GM19035 (cell line): ENCODE data around the gene KLHDC3.
A peak's percentile ranks its signal among the peaks of the same experiment; 100 is the strongest.
"Not testable (repeated sequence)": the region's sequence is repeated elsewhere in the genome, so short reads cannot be mapped to it uniquely, and the experiment has no call there.

Experiments used
- ATAC-seq: cut with Tn5 transposase; IDR thresholded peaks from one replicate; pipeline ENCODE4 v1.9.1; 2021; ENCODE audit not compliant: unreplicated experiment

The KLHDC3 gene

GRCh38 chr6:43026365-43026764 is 12.3 kb downstream of the KLHDC3 start:
- no peak for ATAC-seq

- ATAC-seq, result no peak
Measured at GRCh38 chr6:43029120-43029519, 15.1 kb downstream of the KLHDC3 start.

- ATAC-seq, result no peak
Measured at GRCh38 chr6:43032326-43032725, 18.3 kb downstream of the KLHDC3 start.

- ATAC-seq, result no peak
Measured at GRCh38 chr6:43033496-43034189, 19.6 kb downstream of the KLHDC3 start.

- ATAC-seq, result no peak
Measured at GRCh38 chr6:43034190-43034525, 20.1 kb downstream of the KLHDC3 start.

- ATAC-seq, result no peak
Measured at GRCh38 chr6:43035495-43036194, 21.6 kb downstream of the KLHDC3 start.

- no peak for ATAC-seq
Measured at GRCh38 chr6:43036712-43037111, 22.7 kb downstream of the KLHDC3 start.

GRCh38 chr6:43037197-43037596 is 23.1 kb downstream of the KLHDC3 start:
- ATAC-seq, result no peak

GRCh38 chr6:43037706-43038105 is 23.7 kb downstream of the KLHDC3 start:
- no peak for ATAC-seq

GRCh38 chr6:43038727-43039126 is 24.7 kb downstream of the KLHDC3 start:
- ATAC-seq, result no peak

GRCh38 chr6:43040542-43041257 is 26.7 kb downstream of the KLHDC3 start:
- ATAC-seq, result no peak

- not testable (repeated sequence) for ATAC-seq
Measured at GRCh38 chr6:43041475-43041874, 27.4 kb downstream of the KLHDC3 start.

GRCh38 chr6:43043310-43043709 is 29.3 kb downstream of the KLHDC3 start:
- ATAC-seq, result no peak

- ATAC-seq, result no peak
Measured at GRCh38 chr6:43045371-43045930, 31.4 kb downstream of the KLHDC3 start.

GRCh38 chr6:43047998-43048397 is 33.9 kb downstream of the KLHDC3 start:
- ATAC-seq, result no peak

GRCh38 chr6:43050981-43051380 is 36.9 kb downstream of the KLHDC3 start:
- ATAC-seq, result no peak

- no peak for ATAC-seq
Measured at GRCh38 chr6:43052225-43052841, 38.3 kb downstream of the KLHDC3 start.

GRCh38 chr6:43052842-43053544 is 38.9 kb downstream of the KLHDC3 start:
- ATAC-seq, result peak; percentile 14

- ATAC-seq, result peak; percentile 86
Measured at GRCh38 chr6:43053545-43054205, 39.6 kb downstream of the KLHDC3 start, which contains the start of gene CUL7. CUL7 (minus strand) TSS chr6:43053851; CDS start chr6:43052788, 1,063 bp downstream.
